B cell (primary cell): Measurements from ENCODE around the gene PDLIM1. TPM values are rescaled to one million over a fixed set of nuclear protein-coding genes. Genes with fewer than 3 reads are reported as not detected.
A peak's percentile ranks its signal among the peaks of the same experiment; 100 is the strongest.

Experiments
- ATAC-seq: fragments of 200-7000 bp; cut with Tn5 transposase; one replicate; pipeline ENCODE4 v1.10.0; 2021; ENCODE audit warnings: low read depth, mild to moderate bottlenecking, moderate number of reproducible peaks, moderate library complexity
- CTCF ChIA-PET: fragments of 350-600 bp; sonication (Branson Sonifier 250); formaldehyde crosslinking; loops from one replicate; lab custom pipeline; 2021; ENCODE audit warnings: antibody characterized with exemption, inconsistent platforms; lab: Charles Lee
- POLR2A ChIA-PET: fragments of 350-600 bp; sonication (Branson Sonifier 250); formaldehyde crosslinking; loops from one replicate; lab custom pipeline; 2021; ENCODE audit warnings: antibody characterized with exemption; lab: Charles Lee
- DNase-seq: peaks from one replicate; pipeline ENCODE4 v3.0.0; 2013
- H2AFZ ChIP-seq: 2 replicates; pipeline ENCODE4 v1.6.1; 2012; ENCODE audit warnings: mild to moderate bottlenecking, low read depth, low read length; ENCODE audit not compliant: insufficient read depth, poor library complexity, severe bottlenecking
- H3K27ac ChIP-seq, 2 donors: 1 replicate in 1 of 2; 2 replicates in 1 of 2; pipeline ENCODE4 v1.5.1; 2012 to 2013; ENCODE audit warnings: low read length in 2 of 2, mild to moderate bottlenecking in 2 of 2, moderate library complexity in 1 of 2
- H3K27me3 ChIP-seq, 4 experiments: fragments of 200-600 bp in 1 of 4; sonication (generic) in 1 of 4; replicated peaks in 1 of 4; 1 replicate in 2 of 4; 2 replicates in 2 of 4; pipeline versions ENCODE4 v1.6.1 to v1.7.0; 2013 to 2016; ENCODE audit warnings: low read length in 3 of 4, mild to moderate bottlenecking in 2 of 4, mixed read lengths in 1 of 4, moderate library complexity in 1 of 4; ENCODE audit not compliant: insufficient read depth in 4 of 4, control insufficient read depth in 3 of 4; ENCODE audit errors: control extremely low read depth in 1 of 4
- H3K36me3 ChIP-seq, 2 experiments: replicated peaks in 1 of 2; 1 replicate in 1 of 2; 2 replicates in 1 of 2; pipeline versions ENCODE4 v1.6.1 to v1.7.1; 2013; ENCODE audit warnings: low read length in 1 of 2; ENCODE audit not compliant: insufficient read depth in 2 of 2, control insufficient read depth in 1 of 2; ENCODE audit errors: control extremely low read depth in 1 of 2, extremely low read depth in 1 of 2
- H3K4me1 ChIP-seq, 2 donors: fragments of 200-600 bp in 1 of 2; sonication (generic) in 1 of 2; 1 replicate in 1 of 2; 2 replicates in 1 of 2; pipeline versions ENCODE4 v1.5.1 to v1.6.1; 2013 to 2017; ENCODE audit warnings: low read length in 2 of 2; ENCODE audit not compliant: control insufficient read depth in 2 of 2, insufficient read depth in 2 of 2
- H3K4me2 ChIP-seq: replicated peaks from 2 replicates; pipeline ENCODE3; 2012; ENCODE audit warnings: mild to moderate bottlenecking, low read depth, low read length; ENCODE audit not compliant: poor library complexity, severe bottlenecking
- H3K4me3 ChIP-seq, 5 experiments: fragments of 200-600 bp in 1 of 5; sonication (generic) in 1 of 5; 1 replicate in 3 of 5; 2 replicates in 2 of 5; pipeline versions ENCODE4 v1.5.1 to v1.7.0; 2011 to 2016; ENCODE audit warnings: low read length in 4 of 5, mild to moderate bottlenecking in 4 of 5, low read depth in 2 of 5, control low read depth in 1 of 5, moderate library complexity in 1 of 5; ENCODE audit not compliant: insufficient read depth in 1 of 5; ENCODE audit errors: control extremely low read depth in 1 of 5, extremely low read depth in 1 of 5
- H3K79me2 ChIP-seq: fragments of 200-600 bp; sonication (generic); one replicate; pipeline ENCODE4 v1.6.0; 2016; ENCODE audit warnings: low read length; ENCODE audit not compliant: control insufficient read depth, insufficient read depth
- H3K9ac ChIP-seq: fragments of 200-600 bp; sonication (generic); 2 replicates; pipeline ENCODE4 v1.6.1; 2017; ENCODE audit warnings: mild to moderate bottlenecking, low read length, moderate library complexity
- H3K9me3 ChIP-seq, 3 donors: one replicate each; pipeline versions ENCODE4 v1.6.1 to v1.7.1; 2013; ENCODE audit warnings: low read length in 2 of 3; ENCODE audit not compliant: control insufficient read depth in 2 of 3, insufficient read depth in 1 of 3; ENCODE audit errors: control extremely low read depth in 1 of 3
- H4K20me1 ChIP-seq: 2 replicates; pipeline ENCODE4 v1.6.0; 2012; ENCODE audit warnings: mild to moderate bottlenecking, low read length; ENCODE audit not compliant: insufficient read depth, control insufficient read depth, poor library complexity, severe bottlenecking
- H3K27ac Mint-ChIP-seq: one replicate; pipeline ENCODE4 v1.8.0; 2021; ENCODE audit warnings: mixed read lengths
- H3K27me3 Mint-ChIP-seq: one replicate; pipeline ENCODE4 v1.8.0; 2021; ENCODE audit warnings: mixed read lengths
- H3K4me1 Mint-ChIP-seq: one replicate; pipeline ENCODE4 v1.8.0; 2021; ENCODE audit warnings: mixed read lengths
- H3K4me3 Mint-ChIP-seq: one replicate; pipeline ENCODE4 v1.8.0; 2021; ENCODE audit warnings: mixed read lengths
- H3K9me3 Mint-ChIP-seq: one replicate; pipeline ENCODE4 v1.8.0; 2022; ENCODE audit warnings: mixed read lengths; ENCODE audit not compliant: insufficient read depth
- EZH2 ChIP-seq: IDR thresholded peaks from 2 replicates; pipeline ENCODE4 v1.6.1; 2012; ENCODE audit warnings: borderline replicate concordance, low read depth, mild to moderate bottlenecking, moderate library complexity, low read length; ENCODE audit not compliant: insufficient read depth, poor library complexity, severe bottlenecking
- WGBS: methylation state at CpG from one replicate; pipeline ENCODE4 v1.1.5; 2013; ENCODE audit warnings: missing lambda C conversion rate; ENCODE audit not compliant: insufficient coverage; 5-methylcytosine and 5-hydroxymethylcytosine counted together
- intact Hi-C: fragments of 100-400 bp; cut with micrococcal nuclease; formaldehyde crosslinking; loops from one replicate; pipeline ENCODE4 v1.10.0; 2022
- polyA plus RNA-seq: library from polyadenylated mRNA; depleted of rRNA; stranded (reverse); fragments of >200 nt; gene quantifications from 2 replicates; pipeline ENCODE4 v1.2.3, GENCODE V29; 2012
- total RNA-seq, 2 donors: library from RNA; stranded (reverse); fragments of 120-200 nt in 1 of 2; gene quantifications; 1 replicate in 1 of 2; 2 replicates in 1 of 2; pipeline versions ENCODE4 v1.2.3 to v1.2.4, GENCODE V29; 2013 to 2022
- TF ChIP-seq, protein P1 (sequence below): fragments of 200-600 bp; IDR thresholded peaks from one replicate; pipeline ENCODE4 v1.8.0; 2022; ENCODE audit warnings: antibody characterized with exemption, mild to moderate bottlenecking

PDLIM1 gene
- total and polyA plus RNA-seq, 2 donors (not counting 1 experiment from before 2014, with no cell fraction given): 123 to 135 TPM

GRCh38 chr10:95295031-95295755 is 4.4 kb upstream of the PDLIM1 start:
- Histone ChIP-seq H3K27ac (peak overlapping the region; percentile 89 to 93), H2AFZ (peak overlapping the region; percentile 90), H3K36me3 (no peaks in the 10 kb centered on the region), H3K9me3 (no peaks in the 10 kb centered on the region), H3K9ac (peak overlapping the region; percentile 68), H3K4me1 (peaks cover 67 to 70% of the 10 kb centered on the region in 2 donors), H3K4me2 (peak overlapping the region; percentile 93), H3K27me3 (no peaks in the 10 kb centered on the region), H3K4me3 (peak overlapping the region in 4 of 5 experiments; percentile 34 to 63 (median 47)), H3K79me2 (peaks cover 30% of the 10 kb centered on the region), H4K20me1 (peaks cover 2% of the 10 kb centered on the region)
- Mint-ChIP-seq H3K4me1 (peaks cover 66% of the 10 kb centered on the region), H3K27me3 (no peaks in the 10 kb centered on the region), H3K9me3 (no peaks in the 10 kb centered on the region), H3K27ac (peak overlapping the region; percentile 98), H3K4me3 (peak overlapping the region; percentile 83)
- DNase-seq (peak; percentile 95), ATAC-seq (peak; percentile 67)
- TF ChIP-seq, protein P1, sequence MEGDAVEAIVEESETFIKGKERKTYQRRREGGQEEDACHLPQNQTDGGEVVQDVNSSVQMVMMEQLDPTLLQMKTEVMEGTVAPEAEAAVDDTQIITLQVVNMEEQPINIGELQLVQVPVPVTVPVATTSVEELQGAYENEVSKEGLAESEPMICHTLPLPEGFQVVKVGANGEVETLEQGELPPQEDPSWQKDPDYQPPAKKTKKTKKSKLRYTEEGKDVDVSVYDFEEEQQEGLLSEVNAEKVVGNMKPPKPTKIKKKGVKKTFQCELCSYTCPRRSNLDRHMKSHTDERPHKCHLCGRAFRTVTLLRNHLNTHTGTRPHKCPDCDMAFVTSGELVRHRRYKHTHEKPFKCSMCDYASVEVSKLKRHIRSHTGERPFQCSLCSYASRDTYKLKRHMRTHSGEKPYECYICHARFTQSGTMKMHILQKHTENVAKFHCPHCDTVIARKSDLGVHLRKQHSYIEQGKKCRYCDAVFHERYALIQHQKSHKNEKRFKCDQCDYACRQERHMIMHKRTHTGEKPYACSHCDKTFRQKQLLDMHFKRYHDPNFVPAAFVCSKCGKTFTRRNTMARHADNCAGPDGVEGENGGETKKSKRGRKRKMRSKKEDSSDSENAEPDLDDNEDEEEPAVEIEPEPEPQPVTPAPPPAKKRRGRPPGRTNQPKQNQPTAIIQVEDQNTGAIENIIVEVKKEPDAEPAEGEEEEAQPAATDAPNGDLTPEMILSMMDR: no peak
- no peak for TF ChIP-seq EZH2
- ChIA-PET CTCF (interaction anchor here (0.5 to 3.4 kb wide), 8 partner anchors 13 to 68 kb away, joined by 3 to 60 read pairs (median 6); no protein-coding TSS in a partner anchor), POLR2A (interaction anchor here (0.7 to 1.5 kb wide), 4 partner anchors 26 to 67 kb away, joined by 3 to 14 read pairs (median 3); no protein-coding TSS in a partner anchor)
- 9% methylated on average over 39 of the region's 39 CpGs for WGBS
- intact Hi-C loops: loop anchor here (1.0 to 10.0 kb wide), 5 partner anchors 16 to 450 kb away; no protein-coding TSS in a partner anchor

DNA sequence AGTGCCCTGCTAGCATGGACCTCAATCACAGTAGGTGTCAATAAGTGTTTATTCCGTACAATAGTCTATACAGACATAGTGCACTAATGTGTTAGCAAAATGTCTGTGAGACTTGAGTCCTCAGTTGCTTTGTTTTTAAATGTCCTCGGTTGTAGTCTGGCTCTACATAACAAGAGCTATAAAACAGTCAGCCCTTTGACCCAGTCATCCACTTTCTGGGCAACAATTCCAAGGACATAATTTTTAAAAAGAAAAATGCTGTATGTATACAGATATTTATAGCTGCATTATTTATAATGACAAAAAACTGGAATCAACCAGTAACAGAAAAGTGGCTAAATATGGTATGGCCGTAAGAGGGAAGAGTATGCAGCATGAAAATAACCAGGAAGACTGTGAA is 2.8 kb upstream of the PDLIM1 start:
- H2AFZ ChIP-seq: no peak overlapping the region
- H4K20me1 ChIP-seq: peaks cover 13% of the 10 kb centered on the region
- H3K27ac ChIP-seq: peak overlapping the region; percentile 61 to 89
- Mint-ChIP-seq H3K4me1 (peaks cover 80% of the 10 kb centered on the region), H3K4me3 (peak overlapping the region; percentile 62), H3K27ac (peak overlapping the region; percentile 80), H3K9me3 (no peaks in the 10 kb centered on the region), H3K27me3 (no peaks in the 10 kb centered on the region)
- H3K79me2 ChIP-seq: peaks cover 45% of the 10 kb centered on the region
- peak; percentile 32 for DNase-seq
- ChIA-PET POLR2A (interaction anchor here (0.6 to 0.7 kb wide), 4 partner anchors 11 to 71 kb away, joined by 3 to 9 read pairs (median 4); no protein-coding TSS in a partner anchor), CTCF (interaction anchor here (0.8 to 4.0 kb wide), 3 partner anchors 29 to 69 kb away, joined by 3 to 60 read pairs (median 21); no protein-coding TSS in a partner anchor)
- peak overlapping the region; percentile 40 for H3K9ac ChIP-seq
- H3K9me3 ChIP-seq: no peaks in the 10 kb centered on the region
- intact Hi-C loops: loop anchor here (2.0 to 10.0 kb wide), 3 partner anchors 17 to 451 kb away; no protein-coding TSS in a partner anchor
- peak overlapping the region in 1 of 5 experiments; percentile 39 for H3K4me3 ChIP-seq
- no peaks in the 10 kb centered on the region for H3K36me3 ChIP-seq
- H3K27me3 ChIP-seq: no peaks in the 10 kb centered on the region
- no CpG with 5 or more reads among the region's 3 CpGs for WGBS
- H3K4me1 ChIP-seq: peaks cover 81 to 86% of the 10 kb centered on the region in 2 donors
- no peak for TF ChIP-seq EZH2
- TF ChIP-seq, protein P1: no peak
- ATAC-seq: no peak
- H3K4me2 ChIP-seq: peak overlapping the region; percentile 88
